WI38 (cell line): ENCODE results near the gene ST3GAL3.

ENCODE experiments used
- H3K4me3 ChIP-seq: 2 replicates; pipeline ENCODE4 v1.5.1; 2011; ENCODE audit warnings: low read depth, mild to moderate bottlenecking, control low read depth, low read length
- TF ChIP-seq, protein P1 (sequence below): IDR thresholded peaks from 2 replicates; pipeline ENCODE4 v1.5.1; 2012; ENCODE audit warnings: low read depth, mild to moderate bottlenecking, control low read depth, low read length

The ST3GAL3 gene

DNA sequence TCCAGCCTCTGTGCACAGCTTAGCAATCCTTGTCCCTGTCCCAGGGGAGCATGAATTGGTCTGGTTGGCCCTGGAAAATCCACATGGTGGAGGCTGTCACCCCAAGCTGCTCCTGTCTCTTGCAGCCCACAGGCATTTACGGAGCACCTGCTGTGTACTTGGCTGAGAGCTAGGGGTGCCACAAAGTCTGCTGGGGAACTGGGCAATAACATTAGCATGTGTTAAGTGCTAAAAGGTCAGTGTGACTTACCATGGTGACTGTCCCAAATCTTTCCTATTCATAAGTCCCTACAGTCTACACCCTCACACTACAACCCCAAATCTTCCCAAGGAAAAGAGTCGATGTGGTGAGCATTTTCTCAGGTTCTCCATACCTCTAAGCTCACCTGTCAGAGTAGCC is 172.7 kb downstream of the ST3GAL3 start:
- H3K4me3 ChIP-seq, result no peak overlapping the region

DNA sequence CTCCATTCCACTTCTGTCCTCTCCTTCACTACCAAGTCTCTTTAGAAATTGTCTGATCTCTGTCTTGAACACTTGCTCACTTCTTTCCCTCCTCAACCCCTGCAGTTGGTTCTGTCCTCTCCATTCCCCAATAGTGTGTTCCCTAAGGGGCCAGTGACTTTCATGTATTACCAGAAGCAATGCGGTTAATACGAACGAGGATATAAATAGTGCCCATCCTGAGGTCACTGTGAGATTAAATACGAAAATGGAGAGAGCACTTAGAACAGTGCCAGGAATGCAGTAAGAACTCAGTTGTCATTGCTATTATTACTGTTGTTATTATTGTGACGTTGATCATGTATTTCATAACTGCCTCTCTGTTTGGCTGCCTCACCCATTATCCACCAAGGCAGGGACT is 173.3 kb downstream of the ST3GAL3 start:
- TF ChIP-seq, protein P1, sequence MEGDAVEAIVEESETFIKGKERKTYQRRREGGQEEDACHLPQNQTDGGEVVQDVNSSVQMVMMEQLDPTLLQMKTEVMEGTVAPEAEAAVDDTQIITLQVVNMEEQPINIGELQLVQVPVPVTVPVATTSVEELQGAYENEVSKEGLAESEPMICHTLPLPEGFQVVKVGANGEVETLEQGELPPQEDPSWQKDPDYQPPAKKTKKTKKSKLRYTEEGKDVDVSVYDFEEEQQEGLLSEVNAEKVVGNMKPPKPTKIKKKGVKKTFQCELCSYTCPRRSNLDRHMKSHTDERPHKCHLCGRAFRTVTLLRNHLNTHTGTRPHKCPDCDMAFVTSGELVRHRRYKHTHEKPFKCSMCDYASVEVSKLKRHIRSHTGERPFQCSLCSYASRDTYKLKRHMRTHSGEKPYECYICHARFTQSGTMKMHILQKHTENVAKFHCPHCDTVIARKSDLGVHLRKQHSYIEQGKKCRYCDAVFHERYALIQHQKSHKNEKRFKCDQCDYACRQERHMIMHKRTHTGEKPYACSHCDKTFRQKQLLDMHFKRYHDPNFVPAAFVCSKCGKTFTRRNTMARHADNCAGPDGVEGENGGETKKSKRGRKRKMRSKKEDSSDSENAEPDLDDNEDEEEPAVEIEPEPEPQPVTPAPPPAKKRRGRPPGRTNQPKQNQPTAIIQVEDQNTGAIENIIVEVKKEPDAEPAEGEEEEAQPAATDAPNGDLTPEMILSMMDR, result no peak

More for the DNA sequence above, 172.7 kb downstream of the ST3GAL3 start:
- TF ChIP-seq, protein P1, result no peak

DNA sequence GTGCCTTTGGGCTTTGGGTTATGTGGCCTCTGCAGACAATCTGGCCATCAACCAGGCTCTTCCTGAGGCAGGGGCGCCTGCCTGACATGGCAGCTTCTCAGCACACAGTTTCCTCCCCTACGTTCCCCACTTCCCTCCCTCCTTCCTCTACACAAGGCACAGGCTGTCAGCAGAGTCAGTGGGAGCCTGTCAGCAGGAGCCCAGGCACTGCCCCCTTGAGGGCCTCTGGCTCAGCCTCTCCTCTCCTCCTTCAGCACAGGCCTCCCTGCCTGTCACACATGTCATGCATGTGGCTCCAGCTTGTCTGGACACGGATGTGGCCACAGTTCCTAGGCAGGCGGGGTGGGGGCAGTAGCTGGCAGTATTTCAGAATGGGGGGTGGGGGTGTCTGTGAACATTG is 174.1 kb downstream of the ST3GAL3 start:
- TF ChIP-seq, protein P1, result no peak

More for the DNA sequence above, 173.3 kb downstream of the ST3GAL3 start:
- no peak overlapping the region for H3K4me3 ChIP-seq

DNA sequence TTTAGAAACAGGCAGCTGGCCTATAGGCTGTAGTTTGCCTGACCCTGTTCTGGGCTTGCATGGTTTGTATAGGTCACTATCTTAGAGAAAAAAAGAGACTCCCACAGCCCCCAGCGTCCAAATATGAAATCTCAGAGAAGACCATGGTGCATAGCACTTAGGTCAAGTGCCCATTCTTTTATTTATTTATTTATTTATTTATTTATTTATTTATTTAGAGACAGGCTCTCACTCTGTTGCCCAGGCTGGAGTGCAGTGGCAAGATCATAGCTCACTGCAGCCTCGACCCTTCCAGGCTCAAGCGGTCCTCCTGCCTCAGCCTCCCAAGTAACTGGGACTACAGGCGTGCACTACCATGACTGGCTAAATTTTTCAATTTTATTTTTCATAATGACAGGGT is 175.4 kb downstream of the ST3GAL3 start:
- no peak overlapping the region for H3K4me3 ChIP-seq
- TF ChIP-seq, protein P1, result no peak

More for the DNA sequence above, 174.1 kb downstream of the ST3GAL3 start:
- no peak overlapping the region for H3K4me3 ChIP-seq

DNA sequence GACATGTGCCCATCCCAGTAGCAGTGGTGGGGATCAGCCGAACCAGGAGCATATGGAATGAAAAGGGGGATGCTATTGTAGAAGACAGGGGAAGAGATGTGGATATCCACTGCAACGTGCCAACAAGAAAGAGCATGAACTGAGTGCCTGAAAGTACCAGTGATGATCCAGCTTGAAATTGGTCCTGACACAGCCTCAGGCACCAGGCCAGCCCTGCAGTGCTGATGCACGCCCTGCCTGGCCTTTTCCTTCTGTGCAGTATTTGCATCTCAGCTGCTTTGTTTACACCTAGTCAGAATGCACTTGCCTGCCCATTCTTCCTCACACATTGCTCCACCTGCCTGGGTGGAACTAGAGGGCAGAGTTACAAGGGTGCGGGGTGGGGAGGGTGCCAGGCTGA is 176.0 kb downstream of the ST3GAL3 start:
- H3K4me3 ChIP-seq, result no peak overlapping the region
- TF ChIP-seq, protein P1, result no peak

DNA sequence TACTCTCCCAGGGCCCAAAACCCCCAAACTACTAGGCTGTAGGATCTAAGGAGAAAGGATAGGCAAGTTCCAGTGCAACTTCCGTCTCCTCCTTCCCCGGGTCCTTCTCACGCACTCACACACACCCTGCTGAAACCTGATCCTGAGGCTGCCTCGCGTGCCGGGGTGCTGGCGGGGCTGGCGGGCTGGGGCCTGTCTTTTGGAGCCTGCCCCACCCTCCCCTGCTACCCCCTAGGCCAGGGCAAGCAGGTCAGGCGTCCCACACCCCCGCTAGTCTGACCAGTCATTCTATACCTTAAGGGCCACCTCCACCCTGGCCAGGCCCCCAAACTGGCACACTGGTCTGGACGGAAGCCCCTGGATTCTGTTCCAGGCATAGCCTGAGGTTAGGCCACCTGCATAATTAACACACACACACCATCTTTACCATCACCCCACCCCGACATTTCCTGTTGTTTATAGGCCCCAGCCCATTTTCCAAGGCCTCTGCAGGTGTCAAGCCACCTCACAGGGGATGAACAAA is 178.0 kb downstream of the ST3GAL3 start:
- no peak overlapping the region for H3K4me3 ChIP-seq
- TF ChIP-seq, protein P1, result no peak

DNA sequence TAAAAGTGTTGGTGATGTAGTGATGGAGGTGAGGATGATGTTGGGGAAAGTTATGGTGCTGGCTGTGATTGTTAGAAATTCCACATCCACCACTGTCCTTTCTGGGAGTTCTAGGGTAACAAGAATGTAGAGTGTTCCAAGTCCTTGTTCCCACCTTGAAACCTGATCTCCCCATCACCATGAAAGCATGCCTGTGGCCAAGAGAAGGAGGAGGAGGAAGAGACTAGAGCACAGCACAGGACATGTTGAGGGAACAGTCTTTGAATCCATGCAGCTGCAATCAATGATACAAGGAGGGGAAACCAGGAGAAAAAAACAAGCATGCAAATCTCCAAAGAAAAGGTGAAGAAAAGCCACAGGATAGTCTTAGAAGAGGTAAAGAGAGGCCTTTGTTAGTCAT is 180.4 kb downstream of the ST3GAL3 start:
- no peak overlapping the region for H3K4me3 ChIP-seq
- TF ChIP-seq, protein P1, result no peak
